ENCODE data around the gene SNX5.

DNA sequence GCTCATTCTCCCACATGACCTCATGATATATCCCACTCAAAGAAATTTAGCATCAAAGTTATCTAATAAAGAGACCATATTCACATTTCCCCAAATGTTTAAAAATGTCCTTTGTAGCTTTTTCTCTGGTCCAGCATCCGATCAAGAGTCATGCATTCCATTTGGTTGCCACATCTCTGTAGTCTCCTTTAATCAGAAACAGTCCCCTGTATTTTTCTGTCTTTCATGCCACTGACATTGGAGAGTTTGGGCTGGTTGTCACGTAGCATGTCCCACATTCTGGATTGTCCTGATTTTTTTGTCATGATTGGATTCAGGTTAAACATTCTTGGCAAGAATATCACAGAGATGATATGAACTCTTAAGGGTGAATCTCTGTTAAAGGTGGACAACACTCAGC is 55.7 kb downstream of the SNX5 start:
- TF ChIP-seq, protein P1, sequence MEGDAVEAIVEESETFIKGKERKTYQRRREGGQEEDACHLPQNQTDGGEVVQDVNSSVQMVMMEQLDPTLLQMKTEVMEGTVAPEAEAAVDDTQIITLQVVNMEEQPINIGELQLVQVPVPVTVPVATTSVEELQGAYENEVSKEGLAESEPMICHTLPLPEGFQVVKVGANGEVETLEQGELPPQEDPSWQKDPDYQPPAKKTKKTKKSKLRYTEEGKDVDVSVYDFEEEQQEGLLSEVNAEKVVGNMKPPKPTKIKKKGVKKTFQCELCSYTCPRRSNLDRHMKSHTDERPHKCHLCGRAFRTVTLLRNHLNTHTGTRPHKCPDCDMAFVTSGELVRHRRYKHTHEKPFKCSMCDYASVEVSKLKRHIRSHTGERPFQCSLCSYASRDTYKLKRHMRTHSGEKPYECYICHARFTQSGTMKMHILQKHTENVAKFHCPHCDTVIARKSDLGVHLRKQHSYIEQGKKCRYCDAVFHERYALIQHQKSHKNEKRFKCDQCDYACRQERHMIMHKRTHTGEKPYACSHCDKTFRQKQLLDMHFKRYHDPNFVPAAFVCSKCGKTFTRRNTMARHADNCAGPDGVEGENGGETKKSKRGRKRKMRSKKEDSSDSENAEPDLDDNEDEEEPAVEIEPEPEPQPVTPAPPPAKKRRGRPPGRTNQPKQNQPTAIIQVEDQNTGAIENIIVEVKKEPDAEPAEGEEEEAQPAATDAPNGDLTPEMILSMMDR (IDR thresholded peaks at IDR 0.05): no peak
- no peak for TF ChIP-seq POLR2A (IDR thresholded peaks at IDR 0.05)

Data from tibial nerve (tissue), 3 donors.